ENCODE results near the gene APOBEC3F. TPM values are rescaled to one million over a fixed set of nuclear protein-coding genes. Genes with fewer than 3 reads are reported as not detected.

Gene APOBEC3F
- polyA plus RNA-seq, 2 of the 4 experiments (the other 2 are of a cell fraction): 2.9 to 3.3 TPM

DNA sequence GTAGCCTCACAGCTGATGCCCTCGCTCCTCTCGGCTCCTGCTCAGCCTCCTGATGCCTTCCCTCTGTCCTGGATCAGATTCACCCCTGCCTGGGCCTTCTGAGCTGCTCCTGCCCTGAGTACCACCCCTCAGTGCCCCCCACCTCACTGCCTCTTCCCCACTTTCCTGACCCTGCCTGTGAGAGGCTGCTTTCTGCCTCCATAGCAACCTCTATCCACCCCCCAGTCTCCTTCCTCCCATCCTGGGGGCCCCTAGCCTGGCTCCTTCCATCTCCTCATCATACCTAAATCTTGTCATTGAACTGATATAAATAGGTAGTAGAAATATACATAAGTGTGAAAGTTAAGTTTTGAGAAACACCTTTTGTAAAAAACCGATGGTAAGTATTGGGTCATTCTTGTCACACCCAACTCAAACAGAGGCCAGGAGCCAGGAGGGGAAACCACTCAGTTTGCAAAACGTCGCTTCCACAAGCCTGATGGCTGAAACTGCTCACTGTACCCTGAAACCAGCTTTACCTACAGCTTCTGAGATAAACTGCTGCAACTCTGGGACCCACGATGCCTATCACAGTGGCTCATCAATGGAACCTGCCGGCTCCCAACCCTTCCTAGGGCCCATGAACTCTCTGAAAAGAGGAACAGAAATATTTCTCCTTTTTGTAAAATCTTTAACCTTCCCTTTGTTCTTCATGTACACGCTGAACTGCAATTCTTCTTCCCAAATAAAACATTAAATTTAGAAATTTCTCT, 51.6 kb downstream of the APOBEC3F start (continued):
- TF ChIP-seq, protein P1, sequence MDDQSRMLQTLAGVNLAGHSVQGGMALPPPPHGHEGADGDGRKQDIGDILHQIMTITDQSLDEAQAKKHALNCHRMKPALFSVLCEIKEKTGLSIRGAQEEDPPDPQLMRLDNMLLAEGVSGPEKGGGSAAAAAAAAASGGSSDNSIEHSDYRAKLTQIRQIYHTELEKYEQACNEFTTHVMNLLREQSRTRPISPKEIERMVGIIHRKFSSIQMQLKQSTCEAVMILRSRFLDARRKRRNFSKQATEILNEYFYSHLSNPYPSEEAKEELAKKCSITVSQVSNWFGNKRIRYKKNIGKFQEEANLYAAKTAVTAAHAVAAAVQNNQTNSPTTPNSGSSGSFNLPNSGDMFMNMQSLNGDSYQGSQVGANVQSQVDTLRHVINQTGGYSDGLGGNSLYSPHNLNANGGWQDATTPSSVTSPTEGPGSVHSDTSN (IDR thresholded peaks at IDR 0.05): no peak
- TF ChIP-seq RAD21 (conservative IDR thresholded peaks at IDR 0.05 in 1 of 2, IDR thresholded peaks at IDR 0.05 in 1 of 2) (no peak), RCOR1 (IDR thresholded peaks at IDR 0.05; ENCODE audit: low read depth, low read length) (no peak)
- TF ChIP-seq, protein P2, sequence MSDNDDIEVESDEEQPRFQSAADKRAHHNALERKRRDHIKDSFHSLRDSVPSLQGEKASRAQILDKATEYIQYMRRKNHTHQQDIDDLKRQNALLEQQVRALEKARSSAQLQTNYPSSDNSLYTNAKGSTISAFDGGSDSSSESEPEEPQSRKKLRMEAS (IDR thresholded peaks at IDR 0.05): no peak
- TF ChIP-seq, protein P3, sequence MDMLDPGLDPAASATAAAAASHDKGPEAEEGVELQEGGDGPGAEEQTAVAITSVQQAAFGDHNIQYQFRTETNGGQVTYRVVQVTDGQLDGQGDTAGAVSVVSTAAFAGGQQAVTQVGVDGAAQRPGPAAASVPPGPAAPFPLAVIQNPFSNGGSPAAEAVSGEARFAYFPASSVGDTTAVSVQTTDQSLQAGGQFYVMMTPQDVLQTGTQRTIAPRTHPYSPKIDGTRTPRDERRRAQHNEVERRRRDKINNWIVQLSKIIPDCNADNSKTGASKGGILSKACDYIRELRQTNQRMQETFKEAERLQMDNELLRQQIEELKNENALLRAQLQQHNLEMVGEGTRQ (IDR thresholded peaks at IDR 0.05): no peak

DNA sequence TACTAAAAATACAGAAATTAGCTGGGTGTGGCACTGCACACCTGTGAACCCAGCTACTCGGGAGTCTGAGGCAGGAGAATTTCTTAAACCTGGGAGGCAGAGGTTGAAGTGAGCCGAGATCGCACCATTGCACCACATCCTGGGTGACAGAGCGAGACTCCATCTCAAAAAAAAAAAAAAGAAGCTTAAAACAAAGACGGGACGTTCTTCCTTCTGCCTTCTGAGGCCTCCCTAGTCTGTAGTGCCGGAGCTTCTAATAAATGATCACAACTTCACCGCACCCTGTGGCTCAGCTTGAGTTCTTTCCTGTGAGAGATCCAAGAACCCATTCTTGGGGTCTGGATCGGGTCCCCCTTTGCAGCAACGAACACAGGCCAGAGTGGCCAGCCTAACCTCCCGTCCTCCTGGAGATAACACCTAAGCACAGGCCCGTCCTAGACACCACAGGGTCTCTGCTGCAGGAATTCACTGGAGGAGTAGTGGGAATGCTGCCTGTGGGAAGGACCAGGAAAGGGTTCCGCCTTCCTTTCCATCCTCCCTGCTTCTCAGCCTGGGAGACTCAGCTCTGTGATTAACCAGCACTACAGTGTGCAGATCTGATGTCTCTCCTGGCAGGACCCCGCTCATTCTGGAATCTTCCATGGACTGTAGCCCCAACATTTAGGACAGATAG, 54.2 kb downstream of the APOBEC3F start:
- no peak for DNase-seq (ENCODE audit: low read depth in 1 of 2, low spot score in 1 of 2)
- Histone ChIP-seq H3K27ac (no peak overlapping the region), H3K4me1 (peaks cover 9% of the 10 kb centered on the region), H3K9me3 (no peaks in the 10 kb centered on the region), H3K4me2 (no peak overlapping the region), H3K4me3 (no peak overlapping the region)
- TF ChIP-seq POLR2AphosphoS2 (conservative IDR thresholded peaks at IDR 0.05; ENCODE audit: low read length) (no peak), ZNF302 (CRISPR knock-in tag; IDR thresholded peaks at IDR 0.05) (no peak), MAZ (IDR thresholded peaks at IDR 0.05; ENCODE audit: borderline replicate concordance, low read depth, low read length) (no peak), KDM1A (IDR thresholded peaks at IDR 0.05; ENCODE audit: low read depth) (no peak), KDM5A (IDR thresholded peaks at IDR 0.05) (no peak), MYC (IDR thresholded peaks at IDR 0.05; ENCODE audit: borderline replicate concordance, low read length) (no peak), ZC3H11A (IDR thresholded peaks at IDR 0.05) (no peak), POLR2A (IDR thresholded peaks at IDR 0.05; ENCODE audit: low read length) (no peak), SMC3 (IDR thresholded peaks at IDR 0.05) (no peak), TP53 (CRISPR knock-in tag; IDR thresholded peaks at IDR 0.05) (no peak)
- TF ChIP-seq, protein P4, sequence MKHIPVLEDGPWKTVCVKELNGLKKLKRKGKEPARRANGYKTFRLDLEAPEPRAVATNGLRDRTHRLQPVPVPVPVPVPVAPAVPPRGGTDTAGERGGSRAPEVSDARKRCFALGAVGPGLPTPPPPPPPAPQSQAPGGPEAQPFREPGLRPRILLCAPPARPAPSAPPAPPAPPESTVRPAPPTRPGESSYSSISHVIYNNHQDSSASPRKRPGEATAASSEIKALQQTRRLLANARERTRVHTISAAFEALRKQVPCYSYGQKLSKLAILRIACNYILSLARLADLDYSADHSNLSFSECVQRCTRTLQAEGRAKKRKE (CRISPR knock-in tag; IDR thresholded peaks at IDR 0.05; ENCODE audit: low read depth): no peak
- CTCF ChIA-PET: interaction anchor here (1.0 to 1.2 kb wide), 3 partner anchors 10 to 348 kb away, joined by 3 to 4 read pairs (median 3); no protein-coding TSS in a partner anchor
- FAIRE-seq: no peak
- POLR2A ChIA-PET: no interaction called here
- WGBS (ENCODE audit: missing lambda C conversion rate): 85% methylated on average over 13 of the region's 14 CpGs
- ATAC-seq: no peak

DNA sequence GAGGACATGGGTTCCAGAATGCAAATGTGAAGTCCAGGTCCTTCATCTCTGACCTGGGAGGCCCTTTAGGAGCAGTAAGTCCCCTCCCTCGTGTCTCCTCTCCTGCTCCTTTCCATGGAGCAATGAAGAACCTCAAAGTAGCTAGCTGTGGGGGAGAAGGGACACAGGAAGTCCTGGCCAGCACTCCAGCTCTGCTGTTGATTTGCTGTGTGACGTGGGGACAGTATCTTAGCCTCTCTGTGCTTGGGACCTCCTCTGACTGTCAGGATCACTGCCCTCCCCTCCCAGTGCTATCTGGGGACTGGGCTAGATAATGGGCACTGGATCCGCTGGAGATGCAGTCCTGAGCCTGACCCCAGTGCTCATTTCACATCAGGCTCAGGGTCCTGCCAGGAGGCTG, 55.3 kb downstream of the APOBEC3F start:
- DNase-seq (ENCODE audit: low read depth in 1 of 2, low spot score in 1 of 2) (no peak), FAIRE-seq (no peak), ATAC-seq (no peak)
- Histone ChIP-seq H3K4me1 (peaks cover 9% of the 10 kb centered on the region), H3K4me2 (no peak overlapping the region), H3K27ac (no peak overlapping the region), H3K9me3 (no peaks in the 10 kb centered on the region), H3K4me3 (no peak overlapping the region)
- CTCF ChIA-PET: interaction anchor here (1.2 kb wide), 1 partner anchor 11 kb away, joined by 4 read pairs; no protein-coding TSS in a partner anchor
- TF ChIP-seq HEYL (CRISPR knock-in tag; IDR thresholded peaks at IDR 0.05): no peak
- 63% methylated on average over 3 of the region's 3 CpGs for WGBS (ENCODE audit: missing lambda C conversion rate)
- POLR2A ChIA-PET: no interaction called here
